Ureter (tissue), 1 donor: ENCODE data around the gene SERTAD2. TPM values are rescaled to one million over a fixed set of nuclear protein-coding genes. Genes with fewer than 3 reads are reported as not detected.

Experiments used
- DNase-seq: peaks from one replicate; pipeline ENCODE4 v3.0.0-alpha.2; 2020; ENCODE audit warnings: low spot score
- total RNA-seq: library from RNA; stranded (reverse); gene quantifications from one replicate; pipeline ENCODE4 v1.2.4, GENCODE V29; 2023
- donor health status: DM: yes; HTN: yes; CAD: no.

SERTAD2 gene, protein sequence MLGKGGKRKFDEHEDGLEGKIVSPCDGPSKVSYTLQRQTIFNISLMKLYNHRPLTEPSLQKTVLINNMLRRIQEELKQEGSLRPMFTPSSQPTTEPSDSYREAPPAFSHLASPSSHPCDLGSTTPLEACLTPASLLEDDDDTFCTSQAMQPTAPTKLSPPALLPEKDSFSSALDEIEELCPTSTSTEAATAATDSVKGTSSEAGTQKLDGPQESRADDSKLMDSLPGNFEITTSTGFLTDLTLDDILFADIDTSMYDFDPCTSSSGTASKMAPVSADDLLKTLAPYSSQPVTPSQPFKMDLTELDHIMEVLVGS
- total RNA-seq, result 23.1 TPM

GRCh38 chr2:64653109-64654062 is at the start of gene SERTAD2:
Gene SERTAD2, minus strand, starts transcription at chr2:64653913. Its CDS starts 17,042 bp downstream, at chr2:64636871.
- DNase-seq, result peak; percentile 90

DNA sequence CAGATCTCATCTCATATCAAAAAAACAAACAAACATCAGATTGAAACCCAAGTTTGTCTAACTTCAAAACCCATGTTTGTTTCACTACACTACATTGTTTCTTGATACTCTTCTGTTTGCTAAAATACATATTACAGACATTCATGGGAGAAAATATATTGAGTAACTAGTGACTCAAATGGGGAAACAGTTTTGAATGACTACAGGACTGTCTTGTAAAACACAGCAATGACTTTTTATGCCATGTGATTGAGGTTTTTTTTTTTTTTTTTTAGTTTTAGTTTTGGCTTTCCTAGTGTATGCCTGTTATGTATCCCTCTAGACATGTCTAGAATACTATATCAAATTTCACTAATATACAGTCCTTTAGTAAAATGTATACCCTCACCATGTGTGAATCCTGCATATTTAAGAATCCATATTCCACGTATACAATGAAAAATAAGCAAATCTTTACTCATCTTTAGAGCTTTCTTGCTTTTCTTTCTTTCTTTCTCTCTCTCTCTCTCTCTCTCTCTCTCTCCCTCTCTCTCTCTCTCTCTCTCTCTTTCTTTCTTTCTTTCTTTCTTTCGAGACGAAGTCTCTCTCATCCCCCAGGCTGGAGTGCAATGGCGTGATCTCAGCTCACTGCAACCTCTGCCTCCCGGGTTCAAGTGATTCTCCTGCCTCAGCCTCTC is 46.6 kb upstream of the SERTAD2 start:
- DNase-seq, result no peak

- DNase-seq, result no peak
These were observed 46.0 kb upstream of the SERTAD2 start for GRCh38 chr2:64699712-64700111.

DNA sequence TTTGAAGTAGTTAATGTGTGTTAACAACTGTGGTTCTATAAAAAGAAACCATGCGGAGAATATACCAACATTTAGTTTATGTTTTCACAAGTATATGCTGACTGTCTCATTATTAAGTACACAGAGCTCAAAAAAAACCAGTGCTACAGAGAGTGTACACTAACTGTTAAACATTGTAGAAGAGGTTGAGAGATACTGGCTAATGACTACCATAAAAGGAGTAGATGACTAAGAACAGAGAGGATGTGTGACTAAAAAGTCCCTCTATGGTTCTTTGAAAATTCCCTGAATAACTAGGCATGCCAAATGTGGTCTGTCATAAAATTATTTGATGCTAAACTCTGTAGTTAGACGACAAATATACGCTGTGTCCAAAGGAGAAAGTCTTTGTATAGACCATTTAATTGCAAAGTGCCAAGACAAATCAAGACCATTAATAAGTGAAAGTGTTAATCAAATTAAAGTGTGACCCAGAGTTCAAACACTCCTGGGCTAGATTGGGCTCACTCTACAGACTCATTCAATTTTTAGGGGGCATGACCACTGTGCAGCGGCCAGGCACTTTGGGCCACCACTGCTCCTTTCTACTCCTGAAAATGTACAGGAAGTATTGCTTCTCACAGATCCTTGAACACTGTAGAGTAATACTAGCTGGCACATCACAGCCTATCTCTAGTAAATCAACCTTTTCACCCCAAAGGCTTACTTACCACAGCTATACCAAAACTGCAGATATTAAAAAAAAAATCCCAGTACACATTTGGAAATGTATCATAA is 45.1 kb upstream of the SERTAD2 start:
- DNase-seq, result no peak

DNA sequence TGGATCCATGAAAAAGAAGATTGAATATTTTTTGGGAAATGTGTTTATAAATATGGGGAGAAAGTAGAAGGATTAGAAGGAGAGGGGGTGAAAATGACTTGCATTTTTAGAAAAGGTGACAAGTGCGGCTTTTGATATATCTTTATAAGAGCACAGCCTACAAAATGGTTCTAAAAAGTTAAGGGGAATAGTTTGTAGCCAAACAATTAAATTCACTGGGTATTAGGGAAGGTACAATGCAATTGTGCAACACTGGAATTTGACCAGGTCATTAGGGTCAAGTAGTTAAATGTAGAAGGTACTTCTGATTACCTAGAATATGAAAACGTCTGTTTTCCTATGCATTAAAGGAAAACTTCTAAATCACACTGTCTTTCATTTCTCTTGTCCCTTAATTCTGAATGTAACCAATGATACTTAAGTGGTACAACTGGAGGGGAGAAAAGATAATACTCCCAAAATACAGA is 44.5 kb upstream of the SERTAD2 start:
- DNase-seq, result no peak

GRCh38 chr2:64697297-64698176 is 43.8 kb upstream of the SERTAD2 start:
- DNase-seq, result no peak

- no peak for DNase-seq
These were observed 42.9 kb upstream of the SERTAD2 start for GRCh38 chr2:64696636-64697035.

GRCh38 chr2:64695721-64696261 is 42.1 kb upstream of the SERTAD2 start:
- no peak for DNase-seq

DNA sequence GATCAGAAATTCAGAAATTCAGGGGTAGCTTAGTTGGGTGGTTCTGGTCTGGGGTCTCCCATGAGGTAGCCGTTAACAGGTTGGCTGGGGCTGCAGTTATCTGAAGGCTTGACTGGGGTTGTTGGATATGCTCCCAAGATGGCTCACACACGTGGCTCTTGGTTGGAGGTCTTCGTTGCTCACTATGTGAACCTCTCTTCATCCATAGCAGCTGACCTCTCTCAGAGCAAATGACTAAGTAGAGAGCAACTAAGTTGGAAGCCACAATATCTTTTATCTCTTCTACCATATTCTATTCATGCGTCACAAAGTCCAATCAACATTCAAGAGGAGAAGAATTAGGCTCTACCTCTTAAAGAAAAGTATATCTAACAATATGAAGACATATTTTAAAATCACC is 38.7 kb upstream of the SERTAD2 start:
- no peak for DNase-seq

DNA sequence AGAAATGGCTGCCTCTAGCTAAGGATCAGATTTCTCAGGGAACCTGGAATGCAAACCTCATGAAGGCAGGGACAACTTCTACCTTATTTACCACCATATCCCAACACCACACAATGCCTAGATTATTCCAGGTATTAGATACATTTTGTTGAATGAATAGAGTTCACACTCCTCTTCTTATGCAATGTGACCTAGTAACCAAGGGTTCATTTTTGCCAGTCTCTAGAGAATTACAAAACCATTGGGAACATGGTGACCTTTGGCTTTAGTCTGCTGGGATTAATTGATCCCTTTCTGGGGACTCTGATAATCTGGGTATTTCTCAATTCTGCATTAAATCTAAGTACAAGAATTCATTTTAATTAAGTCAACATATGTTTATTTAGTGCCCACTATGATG is 35.2 kb upstream of the SERTAD2 start:
- DNase-seq, result no peak

GRCh38 chr2:64686283-64686956 is 32.7 kb upstream of the SERTAD2 start:
- no peak for DNase-seq

- DNase-seq, result no peak
These were observed 31.7 kb upstream of the SERTAD2 start for GRCh38 chr2:64685430-64685829.

DNA sequence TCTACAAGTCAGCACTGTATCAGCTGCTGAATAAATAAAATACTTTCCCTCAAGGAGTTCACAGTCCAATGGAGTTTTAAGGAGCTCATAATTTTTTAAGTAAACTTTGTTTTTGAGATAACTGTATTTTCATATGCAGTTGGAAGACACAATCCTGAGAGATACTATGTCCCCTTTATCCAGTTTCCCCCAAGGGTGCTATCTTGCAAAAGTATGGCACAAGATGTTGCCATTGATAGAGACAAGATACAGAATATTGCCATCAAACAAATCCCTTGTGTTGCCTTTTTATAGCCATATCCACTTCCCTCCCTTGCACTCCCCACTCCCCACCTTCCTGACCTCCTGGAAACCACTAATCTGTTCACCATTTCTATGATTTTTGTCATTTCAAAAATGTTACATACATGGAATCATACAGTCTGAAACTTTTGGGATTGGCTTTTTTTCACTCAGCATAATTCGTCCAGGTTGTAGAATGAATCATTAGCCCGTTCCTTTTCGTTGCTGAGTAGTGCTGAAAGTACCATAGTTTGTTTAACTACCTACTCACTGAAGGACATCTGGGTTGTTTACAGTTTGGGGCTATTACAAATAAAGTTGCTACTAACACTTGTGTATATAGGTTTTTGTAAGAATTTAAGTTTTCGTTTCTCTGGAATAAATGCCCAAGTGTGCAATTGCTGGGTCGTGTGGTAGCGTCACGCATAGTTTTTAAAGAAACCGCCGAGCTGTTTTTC is 30.2 kb upstream of the SERTAD2 start:
- DNase-seq, result no peak

- DNase-seq, result no peak
These were observed 27.8 kb upstream of the SERTAD2 start for GRCh38 chr2:64681479-64681967.

- DNase-seq, result no peak
These were observed 26.1 kb upstream of the SERTAD2 start for GRCh38 chr2:64679673-64680425.

- DNase-seq, result no peak
These were observed 25.3 kb upstream of the SERTAD2 start for GRCh38 chr2:64678771-64679590.

- DNase-seq, result no peak
These were observed 23.8 kb upstream of the SERTAD2 start for GRCh38 chr2:64677530-64677929.
